Endometrium (tissue), 2 donors: ENCODE data around the gene HOXC11.

Experiments
- FAIRE-seq: peaks from 2 replicates; lab custom pipeline; 2012; peaks lifted over from hg19 to GRCh38; lab: Jason Lieb, UNC
- donor health status: control.
- donor health status: control.

Gene HOXC11

GRCh38 chr12:53973236-53974042 is 513 bp downstream of the HOXC11 start:
- no peak for FAIRE-seq

GRCh38 chr12:53974084-53975063 is 1.4 kb downstream of the HOXC11 start, which contains the start of gene HOTAIR:
TSS of gene HOTAIR (minus strand) at chr12:53974954.
- no peak for FAIRE-seq

DNA sequence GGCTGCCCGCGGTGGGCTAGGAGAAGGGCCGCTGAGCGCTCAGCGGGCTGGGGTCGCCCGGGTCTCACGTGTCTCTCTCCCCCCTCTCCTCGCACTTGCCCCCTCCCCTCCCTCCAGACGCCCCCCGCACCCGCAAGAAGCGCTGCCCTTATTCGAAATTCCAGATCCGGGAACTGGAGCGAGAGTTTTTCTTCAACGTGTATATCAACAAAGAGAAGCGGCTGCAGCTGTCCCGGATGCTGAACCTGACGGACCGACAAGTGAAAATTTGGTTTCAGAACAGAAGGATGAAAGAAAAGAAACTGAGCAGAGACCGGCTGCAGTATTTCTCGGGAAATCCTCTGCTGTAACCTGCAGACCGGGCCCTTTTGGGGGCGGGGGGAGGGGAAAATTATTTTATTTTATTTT is 2.1 kb downstream of the HOXC11 start:
- FAIRE-seq, result no peak

- FAIRE-seq, result no peak
These were observed 2.7 kb downstream of the HOXC11 start for GRCh38 chr12:53975479-53976152.

- FAIRE-seq, result no peak
These were observed 3.4 kb downstream of the HOXC11 start for GRCh38 chr12:53976172-53976822.

DNA sequence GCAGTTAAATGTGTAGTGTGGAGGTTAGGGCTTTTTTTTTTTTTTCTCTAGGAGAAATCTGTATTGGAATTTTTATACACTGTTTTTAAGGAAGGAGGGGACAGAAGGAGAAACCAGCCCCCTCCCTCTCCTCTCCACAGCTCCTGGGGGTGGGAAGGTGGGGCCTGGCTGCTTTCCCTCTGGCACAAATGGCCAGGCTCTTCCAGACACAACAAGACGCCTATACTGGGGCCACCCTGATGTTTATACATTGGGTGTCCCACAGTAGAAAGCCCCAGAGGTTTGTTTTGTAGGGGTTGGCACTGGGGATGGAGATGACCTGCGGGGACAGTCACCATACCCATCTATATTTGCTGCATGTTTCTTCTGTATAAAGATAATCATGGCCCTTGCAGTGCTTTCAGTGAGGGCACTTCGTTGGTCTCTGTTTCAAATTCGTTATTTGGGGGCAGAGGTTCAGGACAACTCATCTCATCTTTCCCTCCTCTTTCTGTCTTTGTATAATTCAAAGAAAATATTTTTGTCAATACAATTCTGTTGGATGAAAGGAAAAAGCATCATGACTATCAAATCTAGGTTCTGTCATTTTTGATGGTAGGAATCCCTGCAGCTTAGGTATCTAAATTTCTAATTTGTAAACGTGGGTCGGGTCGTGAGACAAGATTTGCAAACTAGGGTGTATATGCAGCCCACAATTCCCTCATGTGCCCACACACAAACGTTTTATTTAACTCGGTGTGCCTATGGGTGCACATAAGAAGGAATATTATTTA is 4.1 kb downstream of the HOXC11 start:
- no peak for FAIRE-seq

DNA sequence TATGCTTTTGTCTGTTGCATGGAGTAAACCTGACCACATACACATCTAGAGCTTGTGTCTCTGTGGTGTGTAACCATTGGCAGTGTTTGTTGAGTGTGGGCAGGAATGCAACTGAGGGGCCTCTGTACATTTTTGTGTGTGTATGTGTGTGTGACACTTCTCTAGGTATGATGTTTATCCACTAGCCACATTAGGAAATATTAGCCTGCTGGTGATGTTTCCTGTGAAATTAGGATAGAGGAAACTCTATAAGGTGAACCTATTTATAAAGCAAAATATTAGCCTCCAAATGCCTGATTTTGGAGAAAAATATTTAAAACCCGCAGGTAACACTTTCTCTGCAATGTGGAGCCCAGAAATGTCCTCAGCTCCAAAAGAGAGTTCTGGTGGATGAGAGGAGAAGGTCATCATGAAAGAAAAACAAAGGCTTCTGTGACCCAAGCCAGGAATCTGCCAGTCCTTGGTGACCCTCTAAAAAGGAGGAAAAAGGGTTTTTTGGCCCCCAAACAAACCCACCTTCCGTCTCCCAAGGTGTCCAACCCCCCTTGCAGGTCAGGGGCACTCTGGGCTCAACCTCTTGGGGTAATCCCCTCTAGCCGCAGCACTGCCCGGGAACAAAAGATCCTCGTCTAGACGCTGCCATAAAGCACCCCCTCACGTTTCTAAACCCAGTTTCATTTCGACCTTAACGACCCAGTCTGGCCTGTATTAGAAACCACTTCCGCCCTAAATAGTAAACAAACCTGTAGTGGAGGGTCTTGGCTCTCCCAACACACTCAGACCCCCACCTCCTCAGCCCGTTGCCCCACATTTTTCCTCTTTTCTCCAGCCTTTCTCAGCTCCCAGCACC is 4.9 kb downstream of the HOXC11 start:
- FAIRE-seq, result no peak

- no peak for FAIRE-seq
These were observed 5.8 kb downstream of the HOXC11 start for GRCh38 chr12:53978477-53979356.

DNA sequence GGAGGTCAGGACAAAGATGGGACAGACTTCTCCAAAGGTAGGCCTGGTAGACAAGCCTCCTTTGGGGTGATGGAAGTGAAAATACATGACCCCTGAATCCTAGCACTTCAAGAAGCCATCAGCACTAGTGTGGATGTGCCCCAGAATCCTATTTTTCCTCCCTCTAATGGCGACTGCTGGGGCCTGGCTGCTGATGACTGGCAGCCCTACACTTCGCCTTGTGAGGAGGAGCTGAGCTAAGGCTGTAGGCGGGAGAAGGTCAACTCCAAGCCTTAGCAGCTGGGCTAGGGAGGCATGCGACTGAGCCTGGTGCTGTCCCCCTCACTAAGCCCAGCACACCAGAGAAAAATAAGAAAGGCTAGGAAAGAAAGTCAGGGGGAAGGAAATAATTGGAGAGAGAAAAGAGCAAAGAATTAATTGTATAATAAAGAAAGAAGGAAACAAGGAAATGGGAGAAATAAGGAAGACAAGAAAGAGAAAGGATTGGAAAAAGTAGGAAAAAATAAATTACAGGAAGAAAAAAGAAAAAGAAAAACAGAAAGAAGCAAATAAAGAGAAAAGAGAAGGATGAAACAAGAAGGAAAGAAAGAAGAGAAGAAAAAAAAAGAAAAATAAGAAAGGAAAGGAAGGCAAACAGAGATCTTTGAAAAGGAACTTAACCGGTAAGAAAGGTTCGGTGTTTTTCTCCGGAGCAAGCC is 7.3 kb downstream of the HOXC11 start:
- FAIRE-seq, result no peak

- no peak for FAIRE-seq
These were observed 8.0 kb downstream of the HOXC11 start for GRCh38 chr12:53980802-53981496.

- no peak for FAIRE-seq
These were observed 9.0 kb downstream of the HOXC11 start for GRCh38 chr12:53981634-53982565.

DNA sequence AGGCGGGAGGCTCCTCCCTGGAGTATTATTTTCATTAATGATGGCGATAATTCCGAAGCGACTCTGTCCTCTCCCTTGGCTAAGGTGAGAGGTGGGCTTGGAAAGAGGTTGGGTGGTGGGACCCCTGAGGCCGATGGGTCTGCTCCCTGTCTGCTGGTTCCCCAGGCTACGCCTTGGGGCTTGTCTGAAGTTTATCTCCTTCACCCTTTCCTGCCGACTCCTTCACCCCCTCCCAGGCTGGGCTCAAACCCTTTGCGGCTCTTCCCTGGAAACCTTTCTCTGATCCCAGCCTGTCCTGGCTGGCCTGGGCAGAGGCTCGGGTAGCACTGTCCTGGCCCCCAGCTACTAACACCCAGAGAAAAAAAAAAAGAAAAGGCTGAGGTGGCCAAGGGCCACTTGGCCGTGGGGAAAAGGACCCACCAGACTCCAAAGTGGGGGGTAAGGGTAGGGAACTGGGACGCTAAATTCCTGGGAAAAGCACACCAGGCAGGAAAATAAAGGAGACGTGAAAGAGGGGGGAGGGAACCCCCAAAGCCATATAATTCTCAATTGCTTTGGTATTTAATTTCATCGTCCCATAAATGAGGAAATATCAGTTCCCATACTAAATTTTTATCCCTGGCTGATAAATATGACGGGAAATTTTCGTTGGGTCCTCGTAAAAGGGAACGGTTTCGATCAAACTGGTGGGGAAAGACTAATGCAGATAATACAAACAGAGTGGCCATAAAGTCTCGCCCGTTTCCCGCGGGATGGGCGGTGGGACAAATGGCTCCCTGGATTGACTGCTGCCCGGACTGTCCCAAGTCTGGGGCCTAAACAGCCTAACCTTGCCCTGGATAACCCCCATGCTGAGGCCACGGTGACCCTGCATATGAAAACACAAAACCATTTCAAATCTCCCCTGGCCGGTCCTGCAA is 10.0 kb downstream of the HOXC11 start:
- no peak for FAIRE-seq

DNA sequence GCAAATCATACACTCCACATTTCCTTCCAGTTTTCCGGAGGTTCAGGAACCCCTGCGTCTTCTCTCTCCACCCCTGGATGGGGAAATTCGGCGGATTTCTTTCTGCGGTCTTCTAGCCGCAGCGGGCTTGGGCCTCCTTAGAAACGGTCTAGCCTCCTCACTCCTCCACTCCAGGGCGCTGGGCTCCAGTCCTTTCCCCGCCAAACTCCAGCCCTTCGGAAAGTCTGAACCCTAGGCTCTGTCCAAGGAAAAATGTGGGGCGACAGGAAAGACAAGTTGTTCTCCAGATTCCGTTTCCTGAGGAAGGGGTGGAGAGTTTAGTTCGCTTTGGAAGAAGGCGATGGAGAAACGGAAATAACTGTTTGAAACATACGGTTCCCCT is 10.6 kb downstream of the HOXC11 start:
- no peak for FAIRE-seq

DNA sequence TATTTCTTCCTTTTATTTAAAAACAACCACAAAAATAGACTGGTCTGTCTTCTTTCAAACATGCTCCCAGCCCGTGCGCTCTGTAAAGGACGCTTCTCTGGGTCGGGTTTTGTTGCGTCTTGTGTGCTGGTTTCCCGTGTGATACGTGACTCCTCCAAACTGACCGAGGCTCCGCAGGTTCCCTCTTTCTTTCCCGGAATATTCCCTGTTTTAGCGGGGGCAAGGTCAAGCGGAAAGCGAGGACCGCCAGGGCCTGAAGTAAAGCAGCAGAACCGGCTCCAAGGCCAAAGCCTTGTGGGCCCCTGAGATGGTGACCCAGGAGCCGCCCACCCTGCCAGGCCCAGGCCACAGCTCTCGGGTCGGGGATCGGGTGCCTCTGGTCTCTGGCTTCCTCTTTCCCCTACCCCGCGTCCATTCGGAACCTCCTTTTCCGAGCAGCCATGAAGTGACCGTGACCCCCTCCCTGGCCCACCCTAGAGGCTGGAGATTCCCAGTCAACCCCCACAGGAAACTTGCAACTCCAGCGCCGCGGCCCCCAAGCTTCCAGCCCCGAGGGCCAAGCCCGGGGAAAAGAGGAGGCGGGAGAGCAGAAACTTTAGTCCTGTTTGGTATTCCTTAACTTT is 11.1 kb downstream of the HOXC11 start:
- FAIRE-seq, result no peak
